Calu3 (cell line): Measurements from ENCODE around the gene SPIN4. TPM values are rescaled to one million over a fixed set of nuclear protein-coding genes. Genes with fewer than 3 reads are reported as not detected.

Experiments used
- BruUV-seq: library from RNA; stranded (reverse); fragments of 400-500 nt; replicated peaks from 2 replicates; lab custom pipeline; 2021; lab: Mats Ljungman, UMichigan
- CTCF ChIA-PET: fragments of 300-600 bp; sonication (Branson Sonifier 250); formaldehyde crosslinking; loops from one replicate; lab custom pipeline; 2022; ENCODE audit warnings: antibody characterized with exemption; lab: Charles Lee
- DNase-seq: peaks from one replicate; pipeline ENCODE4 v3.0.0; 2022
- H3K27ac Mint-ChIP-seq: one replicate; pipeline ENCODE4 v1.8.0; 2022; ENCODE audit warnings: mixed read lengths; ENCODE audit not compliant: unreplicated experiment
- H3K27me3 Mint-ChIP-seq: one replicate; pipeline ENCODE4 v1.8.0; 2022; ENCODE audit warnings: mixed read lengths; ENCODE audit not compliant: unreplicated experiment
- H3K36me3 Mint-ChIP-seq: one replicate; pipeline ENCODE4 v1.8.0; 2022; ENCODE audit warnings: mild to moderate bottlenecking, moderate library complexity, mixed read lengths; ENCODE audit not compliant: insufficient read depth, unreplicated experiment
- H3K4me1 Mint-ChIP-seq: one replicate; pipeline ENCODE4 v1.8.0; 2022; ENCODE audit warnings: mild to moderate bottlenecking, low read depth, mixed read lengths; ENCODE audit not compliant: unreplicated experiment
- H3K4me3 Mint-ChIP-seq: one replicate; pipeline ENCODE4 v1.8.0; 2022; ENCODE audit warnings: mild to moderate bottlenecking, low read depth, moderate library complexity, mixed read lengths; ENCODE audit not compliant: unreplicated experiment
- H3K9me3 Mint-ChIP-seq: one replicate; pipeline ENCODE4 v1.8.0; 2022; ENCODE audit warnings: low read depth, mixed read lengths; ENCODE audit not compliant: unreplicated experiment
- intact Hi-C: fragments of 100-400 bp; cut with micrococcal nuclease; formaldehyde crosslinking; loops from one replicate; pipeline ENCODE4 v1.10.0; 2022; ENCODE audit not compliant: unreplicated experiment
- total RNA-seq: library from RNA; stranded (reverse); gene quantifications from 2 replicates; pipeline ENCODE4 v1.2.3, GENCODE V29; 2022
- TF ChIP-seq, protein P1 (sequence below): fragments of 200-600 bp; IDR thresholded peaks from one replicate; pipeline ENCODE4 v1.8.0; 2022; ENCODE audit warnings: antibody characterized with exemption; ENCODE audit not compliant: unreplicated experiment

The SPIN4 gene
- total RNA-seq, 1 experiment from 2014 or later = 18.4 TPM

DNA sequence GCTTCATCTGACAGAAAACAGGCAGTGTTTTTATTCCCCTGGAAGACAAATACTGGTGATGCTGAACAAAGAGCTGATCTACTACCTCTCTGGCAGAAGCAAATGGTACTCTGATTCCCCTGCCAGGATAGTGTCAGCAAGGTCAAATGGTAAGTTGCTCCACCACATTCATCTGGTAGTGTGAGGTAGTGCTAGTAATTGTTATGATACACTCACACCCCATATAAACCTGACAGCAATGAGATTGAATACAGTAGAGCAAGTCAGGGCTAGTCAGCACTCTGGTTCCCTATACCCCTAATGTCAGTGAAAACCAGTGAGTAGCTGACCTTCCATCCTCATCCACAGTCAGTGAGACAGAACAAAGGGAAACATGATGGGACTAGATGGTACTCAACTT lies 3.4 kb upstream of the SPIN4 start:
- TF ChIP-seq, protein P1, sequence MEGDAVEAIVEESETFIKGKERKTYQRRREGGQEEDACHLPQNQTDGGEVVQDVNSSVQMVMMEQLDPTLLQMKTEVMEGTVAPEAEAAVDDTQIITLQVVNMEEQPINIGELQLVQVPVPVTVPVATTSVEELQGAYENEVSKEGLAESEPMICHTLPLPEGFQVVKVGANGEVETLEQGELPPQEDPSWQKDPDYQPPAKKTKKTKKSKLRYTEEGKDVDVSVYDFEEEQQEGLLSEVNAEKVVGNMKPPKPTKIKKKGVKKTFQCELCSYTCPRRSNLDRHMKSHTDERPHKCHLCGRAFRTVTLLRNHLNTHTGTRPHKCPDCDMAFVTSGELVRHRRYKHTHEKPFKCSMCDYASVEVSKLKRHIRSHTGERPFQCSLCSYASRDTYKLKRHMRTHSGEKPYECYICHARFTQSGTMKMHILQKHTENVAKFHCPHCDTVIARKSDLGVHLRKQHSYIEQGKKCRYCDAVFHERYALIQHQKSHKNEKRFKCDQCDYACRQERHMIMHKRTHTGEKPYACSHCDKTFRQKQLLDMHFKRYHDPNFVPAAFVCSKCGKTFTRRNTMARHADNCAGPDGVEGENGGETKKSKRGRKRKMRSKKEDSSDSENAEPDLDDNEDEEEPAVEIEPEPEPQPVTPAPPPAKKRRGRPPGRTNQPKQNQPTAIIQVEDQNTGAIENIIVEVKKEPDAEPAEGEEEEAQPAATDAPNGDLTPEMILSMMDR = no peak
- Mint-ChIP-seq H3K9me3 (no peaks in the 10 kb centered on the region), H3K4me1 (peaks cover 9% of the 10 kb centered on the region), H3K27me3 (no peaks in the 10 kb centered on the region), H3K27ac (no peak overlapping the region), H3K36me3 (peaks cover 21% of the 10 kb centered on the region), H3K4me3 (no peak overlapping the region)
- intact Hi-C loops = loop anchor here (5.0 to 10.0 kb wide), 3 partner anchors 70 to 208 kb away; no protein-coding TSS in a partner anchor
- CTCF ChIA-PET = no interaction called here
- DNase-seq = no peak
- no TSS peak for BruUV-seq

DNA sequence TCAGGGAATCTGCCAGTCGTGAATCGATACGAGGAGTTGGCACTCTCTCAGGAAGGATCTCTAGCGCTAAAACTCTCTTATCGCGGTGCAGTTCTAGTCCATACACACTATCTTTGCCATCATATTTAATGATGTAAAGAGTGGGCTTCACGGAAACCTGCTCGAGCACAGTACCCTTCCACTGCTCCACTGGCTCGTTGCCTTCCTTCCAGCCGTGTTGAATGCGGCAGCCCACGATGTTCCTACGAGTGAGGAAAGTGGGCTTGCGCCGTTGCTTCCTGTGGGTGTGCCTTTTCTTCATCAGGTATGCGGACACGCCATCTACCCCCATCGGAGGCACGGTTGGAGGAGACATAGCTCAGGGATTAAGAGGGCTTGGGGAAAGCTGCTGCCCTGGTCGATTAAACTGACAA lies 661 bp downstream of the SPIN4 start:
- intact Hi-C loops = loop anchor here (5.0 to 10.0 kb wide), 3 partner anchors 74 to 212 kb away; no protein-coding TSS in a partner anchor
- Mint-ChIP-seq H3K36me3 (peaks cover 26% of the 10 kb centered on the region), H3K27me3 (no peaks in the 10 kb centered on the region), H3K4me3 (peak overlapping the region; percentile 96), H3K9me3 (no peaks in the 10 kb centered on the region), H3K27ac (peak overlapping the region; percentile 93), H3K4me1 (peaks cover 15% of the 10 kb centered on the region)
- CTCF ChIA-PET = no interaction called here
- TF ChIP-seq, protein P1 = no peak
- TSS peak; percentile 51 for BruUV-seq
- peak; percentile 24 for DNase-seq

DNA sequence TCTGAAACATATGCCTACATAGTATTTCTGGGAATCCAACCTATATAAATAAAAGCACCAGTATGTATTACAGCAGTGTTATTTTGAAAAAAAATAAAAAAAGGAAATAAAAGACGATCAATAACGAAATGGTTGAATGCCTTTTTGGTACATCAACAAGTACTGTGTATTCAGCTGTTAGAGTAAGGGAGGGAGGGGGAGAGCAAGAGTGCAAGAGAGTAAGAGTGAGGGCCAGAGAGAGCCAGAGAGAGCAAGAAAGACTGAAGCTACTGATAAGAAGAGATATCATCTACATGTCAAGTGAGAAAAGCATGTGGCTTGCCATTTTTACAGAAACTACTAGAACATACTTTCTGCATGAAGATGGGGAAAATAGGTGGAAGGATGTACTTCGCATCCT lies 1.8 kb downstream of the SPIN4 start:
- TF ChIP-seq, protein P1 = no peak
- Mint-ChIP-seq H3K27me3 (no peaks in the 10 kb centered on the region), H3K27ac (peak overlapping the region; percentile 52), H3K4me3 (peak overlapping the region; percentile 96), H3K4me1 (peaks cover 15% of the 10 kb centered on the region), H3K9me3 (no peaks in the 10 kb centered on the region), H3K36me3 (peaks cover 26% of the 10 kb centered on the region)
- intact Hi-C loops = no loop called here
- CTCF ChIA-PET = no interaction called here
- no peak for DNase-seq
- BruUV-seq = no TSS peak

DNA sequence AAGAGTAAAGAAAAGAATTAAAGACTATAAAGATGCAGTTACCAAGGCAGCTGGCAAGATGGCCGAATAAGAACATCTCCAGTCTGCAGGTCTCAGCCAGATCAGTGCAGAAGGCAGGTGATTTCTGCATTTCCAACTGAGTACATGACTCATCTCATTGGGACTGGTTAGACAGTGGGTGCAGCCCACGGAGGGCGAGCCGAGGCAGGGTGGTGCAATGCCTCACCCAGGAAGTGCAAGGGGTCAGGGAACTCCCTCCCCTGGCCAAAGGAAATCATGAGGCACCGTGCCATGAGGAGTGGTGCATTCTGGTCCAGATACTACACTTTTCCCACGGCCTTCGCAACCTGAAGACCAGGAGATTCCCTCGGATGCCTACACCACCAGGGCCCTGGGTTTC lies 20.5 kb downstream of the SPIN4 start:
- no peak overlapping the region for H3K27ac Mint-ChIP-seq
- peak; percentile 27 for DNase-seq
- CTCF ChIA-PET = no interaction called here
- intact Hi-C loops = no loop called here
- peaks cover 5% of the 10 kb centered on the region for H3K4me1 Mint-ChIP-seq
- no peaks in the 10 kb centered on the region for H3K27me3 Mint-ChIP-seq
- no peaks in the 10 kb centered on the region for H3K36me3 Mint-ChIP-seq
- H3K9me3 Mint-ChIP-seq = peaks cover 10% of the 10 kb centered on the region
- BruUV-seq = no TSS peak
- TF ChIP-seq, protein P1 = no peak
- no peak overlapping the region for H3K4me3 Mint-ChIP-seq
